Ishikawa (cell line): ENCODE data around the gene KIF12.

ENCODE experiments used
- CEBPB ChIP-seq: IDR thresholded peaks from 2 replicates; pipeline ENCODE4 v1.6.1; 2012
- CREB1 ChIP-seq: IDR thresholded peaks from 2 replicates; pipeline ENCODE4 v1.6.1; 2012; ENCODE audit warnings: low read depth
- EGR1 ChIP-seq: IDR thresholded peaks from 2 replicates; pipeline ENCODE4 v1.6.1; 2012
- EP300 ChIP-seq: IDR thresholded peaks from 2 replicates; pipeline ENCODE4 v1.6.1; 2012; ENCODE audit warnings: borderline replicate concordance
- FOXM1 ChIP-seq: IDR thresholded peaks from 2 replicates; pipeline ENCODE4 v1.6.1; 2012; ENCODE audit warnings: low read depth, borderline replicate concordance
- NFIC ChIP-seq: IDR thresholded peaks from 2 replicates; pipeline ENCODE4 v1.6.1; 2012
- RAD21 ChIP-seq: IDR thresholded peaks from 2 replicates; pipeline ENCODE4 v1.6.1; 2012; ENCODE audit warnings: low read depth
- TAF1 ChIP-seq: IDR thresholded peaks from 2 replicates; pipeline ENCODE4 v1.6.1; 2012; ENCODE audit warnings: low read depth, mild to moderate bottlenecking
- TCF12 ChIP-seq: IDR thresholded peaks from 2 replicates; pipeline ENCODE4 v1.6.1; 2012; ENCODE audit warnings: low read depth
- TEAD4 ChIP-seq: IDR thresholded peaks from 2 replicates; pipeline ENCODE4 v1.6.1; 2012
- YY1 ChIP-seq: IDR thresholded peaks from 2 replicates; pipeline ENCODE4 v1.6.1; 2012; ENCODE audit warnings: low read depth
- ZBTB7A ChIP-seq: IDR thresholded peaks from 2 replicates; pipeline ENCODE4 v1.6.1; 2012; ENCODE audit warnings: low read depth
- TF ChIP-seq, protein P1 (sequence below): IDR thresholded peaks from 2 replicates; pipeline ENCODE4 v1.6.1; 2012; ENCODE audit warnings: low read depth, mild to moderate bottlenecking
- TF ChIP-seq, protein P2 (sequence below): IDR thresholded peaks from 2 replicates; pipeline ENCODE4 v1.6.1; 2012
- TF ChIP-seq, protein P3 (sequence below): IDR thresholded peaks from 2 replicates; pipeline ENCODE4 v1.6.1; 2012

Gene KIF12

DNA sequence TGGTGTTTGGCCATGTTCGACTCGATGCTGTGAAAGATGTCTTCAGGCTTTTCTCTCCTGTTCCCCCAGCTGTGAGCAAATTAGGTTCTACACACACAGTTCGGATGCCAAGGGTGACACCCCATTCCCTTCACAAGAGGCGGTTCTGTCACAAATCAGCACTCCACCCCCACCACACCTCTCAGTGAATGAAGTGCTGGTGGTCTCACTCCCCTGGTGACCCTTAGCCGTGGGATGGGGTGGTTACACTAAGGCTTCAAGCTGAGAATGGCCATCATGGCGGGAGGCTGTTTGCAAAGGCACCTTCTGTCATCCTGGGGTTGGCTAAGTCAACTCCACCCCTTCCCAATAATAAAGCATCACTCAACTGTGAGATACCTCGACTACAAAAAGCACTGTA, 47.4 kb downstream of the KIF12 start:
- no peak for TF ChIP-seq CREB1
- TF ChIP-seq FOXM1, result no peak
- no peak for TF ChIP-seq RAD21
- TF ChIP-seq, protein P1, sequence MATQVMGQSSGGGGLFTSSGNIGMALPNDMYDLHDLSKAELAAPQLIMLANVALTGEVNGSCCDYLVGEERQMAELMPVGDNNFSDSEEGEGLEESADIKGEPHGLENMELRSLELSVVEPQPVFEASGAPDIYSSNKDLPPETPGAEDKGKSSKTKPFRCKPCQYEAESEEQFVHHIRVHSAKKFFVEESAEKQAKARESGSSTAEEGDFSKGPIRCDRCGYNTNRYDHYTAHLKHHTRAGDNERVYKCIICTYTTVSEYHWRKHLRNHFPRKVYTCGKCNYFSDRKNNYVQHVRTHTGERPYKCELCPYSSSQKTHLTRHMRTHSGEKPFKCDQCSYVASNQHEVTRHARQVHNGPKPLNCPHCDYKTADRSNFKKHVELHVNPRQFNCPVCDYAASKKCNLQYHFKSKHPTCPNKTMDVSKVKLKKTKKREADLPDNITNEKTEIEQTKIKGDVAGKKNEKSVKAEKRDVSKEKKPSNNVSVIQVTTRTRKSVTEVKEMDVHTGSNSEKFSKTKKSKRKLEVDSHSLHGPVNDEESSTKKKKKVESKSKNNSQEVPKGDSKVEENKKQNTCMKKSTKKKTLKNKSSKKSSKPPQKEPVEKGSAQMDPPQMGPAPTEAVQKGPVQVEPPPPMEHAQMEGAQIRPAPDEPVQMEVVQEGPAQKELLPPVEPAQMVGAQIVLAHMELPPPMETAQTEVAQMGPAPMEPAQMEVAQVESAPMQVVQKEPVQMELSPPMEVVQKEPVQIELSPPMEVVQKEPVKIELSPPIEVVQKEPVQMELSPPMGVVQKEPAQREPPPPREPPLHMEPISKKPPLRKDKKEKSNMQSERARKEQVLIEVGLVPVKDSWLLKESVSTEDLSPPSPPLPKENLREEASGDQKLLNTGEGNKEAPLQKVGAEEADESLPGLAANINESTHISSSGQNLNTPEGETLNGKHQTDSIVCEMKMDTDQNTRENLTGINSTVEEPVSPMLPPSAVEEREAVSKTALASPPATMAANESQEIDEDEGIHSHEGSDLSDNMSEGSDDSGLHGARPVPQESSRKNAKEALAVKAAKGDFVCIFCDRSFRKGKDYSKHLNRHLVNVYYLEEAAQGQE, result no peak
- TF ChIP-seq, protein P2, sequence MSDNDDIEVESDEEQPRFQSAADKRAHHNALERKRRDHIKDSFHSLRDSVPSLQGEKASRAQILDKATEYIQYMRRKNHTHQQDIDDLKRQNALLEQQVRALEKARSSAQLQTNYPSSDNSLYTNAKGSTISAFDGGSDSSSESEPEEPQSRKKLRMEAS, result no peak
- TF ChIP-seq YY1, result no peak
- no peak for TF ChIP-seq ZBTB7A
- TF ChIP-seq EP300, result no peak
- TF ChIP-seq TAF1, result no peak
- TF ChIP-seq, protein P3, sequence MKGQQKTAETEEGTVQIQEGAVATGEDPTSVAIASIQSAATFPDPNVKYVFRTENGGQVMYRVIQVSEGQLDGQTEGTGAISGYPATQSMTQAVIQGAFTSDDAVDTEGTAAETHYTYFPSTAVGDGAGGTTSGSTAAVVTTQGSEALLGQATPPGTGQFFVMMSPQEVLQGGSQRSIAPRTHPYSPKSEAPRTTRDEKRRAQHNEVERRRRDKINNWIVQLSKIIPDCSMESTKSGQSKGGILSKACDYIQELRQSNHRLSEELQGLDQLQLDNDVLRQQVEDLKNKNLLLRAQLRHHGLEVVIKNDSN, result no peak
- TF ChIP-seq NFIC, result no peak
- no peak for TF ChIP-seq TEAD4
- TF ChIP-seq TCF12, result no peak
- TF ChIP-seq CEBPB, result no peak
- TF ChIP-seq EGR1, result no peak

DNA sequence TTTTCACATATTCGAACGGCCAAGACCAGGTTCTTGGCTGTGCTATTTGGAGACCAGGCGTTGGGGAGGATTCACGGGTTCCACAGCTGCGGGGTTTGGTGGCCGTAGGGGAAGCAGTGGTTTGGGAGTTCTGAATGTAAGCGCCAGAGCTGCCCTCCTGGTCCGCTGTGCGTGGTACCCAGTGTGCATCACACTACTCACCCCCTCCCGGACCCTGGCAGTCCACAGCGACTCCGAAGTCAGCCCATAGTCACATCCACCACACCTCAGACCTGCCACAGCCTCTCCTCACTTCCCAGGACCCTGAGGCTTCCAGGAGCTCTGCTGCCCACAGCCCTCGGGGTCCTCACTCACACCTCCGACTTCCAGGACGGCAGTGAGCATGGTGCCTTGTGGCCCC, 47.8 kb downstream of the KIF12 start:
- no peak for TF ChIP-seq EGR1
- no peak for TF ChIP-seq TEAD4
- no peak for TF ChIP-seq NFIC
- no peak for TF ChIP-seq ZBTB7A
- TF ChIP-seq, protein P3, result no peak
- no peak for TF ChIP-seq CEBPB
- TF ChIP-seq RAD21, result no peak

DNA sequence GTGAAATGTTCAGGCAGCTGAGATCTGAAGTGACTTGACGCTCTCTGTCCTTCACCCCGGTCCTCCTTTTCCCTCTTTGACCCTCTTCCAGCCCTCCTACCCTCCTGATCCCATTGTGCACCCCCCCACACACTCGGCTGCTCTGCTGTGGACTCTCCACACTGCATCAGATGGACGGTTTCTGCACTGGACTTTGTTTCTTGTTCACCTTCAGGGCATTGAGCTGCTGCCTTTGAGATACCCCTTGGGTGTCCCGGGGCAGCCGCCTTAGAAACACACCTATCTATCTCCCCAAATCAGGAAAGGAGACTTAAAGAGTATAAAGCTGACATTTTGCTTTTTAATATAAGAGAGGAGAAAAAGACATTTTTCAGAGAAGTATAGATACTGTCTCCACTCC, 48.4 kb downstream of the KIF12 start:
- TF ChIP-seq NFIC (no peak), TCF12 (no peak), TEAD4 (no peak), ZBTB7A (no peak), CEBPB (no peak), EP300 (no peak), TAF1 (no peak), RAD21 (no peak)
- TF ChIP-seq, protein P3, result no peak
- TF ChIP-seq, protein P2, result no peak
- TF ChIP-seq, protein P1, result no peak

DNA sequence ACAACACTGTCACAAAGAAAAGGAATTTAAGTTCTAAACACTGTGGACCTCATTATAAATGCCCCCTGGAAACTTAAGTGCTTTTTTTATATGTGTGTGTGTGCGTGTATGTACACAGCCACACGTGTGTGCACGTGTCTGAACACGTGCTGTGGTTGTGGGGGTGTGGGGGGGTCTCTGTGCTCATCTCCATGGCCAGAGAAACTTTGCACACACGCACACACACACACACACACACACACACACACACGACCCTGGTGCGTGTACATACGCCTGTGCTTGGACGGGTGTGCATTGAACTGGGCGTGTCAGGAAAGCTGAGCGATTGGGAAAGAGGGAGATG, 48.9 kb downstream of the KIF12 start:
- no peak for TF ChIP-seq CREB1
- no peak for TF ChIP-seq CEBPB
- TF ChIP-seq EP300, result no peak

DNA sequence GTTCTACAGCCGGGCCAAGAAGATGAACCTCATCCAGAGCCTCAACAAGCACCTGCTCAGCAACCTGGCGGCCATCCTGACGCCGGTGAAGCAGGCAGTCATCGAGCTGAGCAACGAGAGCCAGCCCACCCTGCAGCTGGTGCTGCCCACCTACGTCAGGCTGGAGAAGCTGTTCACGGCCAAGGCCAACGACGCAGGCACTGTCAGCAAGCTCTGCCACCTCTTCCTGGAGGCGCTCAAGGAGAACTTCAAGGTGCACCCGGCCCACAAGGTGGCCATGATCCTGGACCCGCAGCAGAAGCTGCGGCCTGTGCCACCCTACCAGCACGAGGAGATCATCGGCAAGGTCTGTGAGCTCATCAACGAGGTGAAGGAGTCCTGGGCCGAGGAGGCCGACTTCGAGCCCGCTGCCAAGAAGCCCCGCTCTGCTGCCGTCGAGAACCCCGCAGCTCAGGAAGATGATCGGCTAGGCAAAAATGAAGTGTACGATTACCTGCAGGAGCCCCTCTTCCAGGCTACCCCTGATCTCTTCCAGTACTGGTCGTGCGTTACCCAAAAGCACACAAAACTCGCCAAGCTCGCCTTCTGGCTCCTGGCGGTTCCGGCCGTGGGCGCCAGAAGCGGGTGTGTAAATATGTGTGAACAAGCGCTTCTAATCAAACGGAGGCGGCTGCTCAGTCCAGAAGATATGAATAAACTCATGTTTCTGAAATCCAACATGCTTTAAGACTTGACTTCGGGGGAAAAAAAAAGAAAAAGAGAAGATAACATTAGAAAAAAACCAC, 49.5 kb downstream of the KIF12 start:
- TF ChIP-seq NFIC (no peak), EGR1 (no peak), TAF1 (no peak), CREB1 (no peak), TEAD4 (no peak), RAD21 (no peak), YY1 (no peak), EP300 (no peak)
- TF ChIP-seq, protein P1, result no peak
- TF ChIP-seq, protein P3, result no peak
